ENCODE results near the gene MIF.
"Not testable (repeated sequence)": the region's sequence is repeated elsewhere in the genome, so short reads cannot be mapped to it uniquely, and the experiment has no call there.

MIF gene

GRCh38 chr22:23904573-23905254, 10.5 kb downstream of the MIF start:
- DNase-seq = no peak

DNA sequence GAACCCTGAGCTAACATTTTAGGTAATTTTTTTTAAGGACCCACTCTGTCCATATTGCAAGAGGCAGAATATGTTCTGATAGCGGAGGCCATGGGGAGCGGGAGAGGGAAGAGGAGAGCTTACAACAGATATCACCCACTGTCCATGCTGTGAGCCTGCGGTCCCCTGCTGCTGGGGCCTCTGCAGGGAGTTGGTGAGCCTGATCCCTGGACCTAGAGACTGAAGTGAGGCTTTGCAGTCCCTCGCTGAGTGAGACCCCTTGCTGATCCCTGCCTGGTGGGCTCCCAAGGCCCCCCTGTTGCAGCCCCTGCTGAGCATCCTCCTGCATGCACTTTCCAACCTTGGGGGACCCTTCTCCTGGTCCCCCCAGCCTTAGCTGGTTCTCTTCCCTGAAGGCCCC, 12.5 kb downstream of the MIF start:
- no peak for DNase-seq

GRCh38 chr22:23907423-23907822, 13.2 kb downstream of the MIF start:
- not testable (repeated sequence) for DNase-seq

- DNase-seq = no peak
Measured at GRCh38 chr22:23908587-23909205, 14.5 kb downstream of the MIF start.

GRCh38 chr22:23909296-23909898, 15.2 kb downstream of the MIF start:
- DNase-seq = no peak

GRCh38 chr22:23910496-23911190, 16.5 kb downstream of the MIF start:
- peak; percentile 59 for DNase-seq

DNA sequence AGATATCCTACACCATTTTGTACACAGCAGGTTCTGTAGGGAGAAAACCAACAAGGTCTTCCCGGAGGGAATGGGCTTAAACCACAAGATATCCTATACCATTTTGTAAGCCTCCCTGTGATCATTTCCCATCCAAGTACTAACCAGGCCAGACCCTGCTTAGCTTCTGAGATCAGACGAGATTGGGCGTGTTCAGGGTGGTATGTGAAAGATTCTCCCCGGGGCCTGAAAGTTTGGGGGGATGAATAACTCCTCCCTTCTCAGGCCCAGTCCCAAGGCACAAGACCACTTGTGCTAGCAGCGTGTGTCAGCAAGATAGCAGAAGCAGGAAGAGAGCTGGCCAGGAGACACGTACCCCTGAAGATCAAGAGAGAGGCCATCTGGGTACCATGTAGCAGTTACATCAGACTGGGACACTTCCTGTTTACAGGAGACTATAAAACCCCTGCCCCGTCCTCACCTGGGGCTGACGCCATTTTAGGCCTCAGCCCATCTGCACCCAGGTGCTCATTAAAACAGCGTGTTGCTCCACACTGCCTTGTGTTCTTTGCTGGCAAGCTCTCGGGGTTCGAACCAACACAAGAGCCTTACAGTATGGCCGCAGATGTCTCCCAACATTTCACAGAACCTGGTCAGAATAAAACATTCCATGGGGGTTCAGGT, 17.3 kb downstream of the MIF start:
- DNase-seq = no peak

GRCh38 chr22:23912293-23912903, 18.2 kb downstream of the MIF start:
- DNase-seq = no peak

DNA sequence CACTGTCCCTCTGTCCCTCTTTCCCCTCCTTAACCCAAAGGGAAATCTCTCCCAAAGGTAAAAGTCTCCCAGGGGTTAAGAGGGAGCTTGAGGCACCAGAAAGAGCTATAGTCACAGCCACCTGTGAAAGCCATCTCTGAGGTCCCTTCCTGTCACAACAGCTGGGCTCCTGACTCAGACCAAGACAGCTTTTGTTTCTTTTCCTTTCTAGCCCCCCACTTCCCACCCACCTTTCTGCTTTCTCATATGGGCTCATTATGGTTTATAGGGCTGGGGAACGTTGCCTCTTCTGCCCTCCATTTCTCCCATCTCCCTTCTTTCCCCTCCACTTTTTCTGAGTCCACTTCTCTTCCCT, 19.1 kb downstream of the MIF start:
- no peak for DNase-seq

- DNase-seq = peak; percentile 99
Measured at GRCh38 chr22:23913661-23914353, 19.6 kb downstream of the MIF start.

DNA sequence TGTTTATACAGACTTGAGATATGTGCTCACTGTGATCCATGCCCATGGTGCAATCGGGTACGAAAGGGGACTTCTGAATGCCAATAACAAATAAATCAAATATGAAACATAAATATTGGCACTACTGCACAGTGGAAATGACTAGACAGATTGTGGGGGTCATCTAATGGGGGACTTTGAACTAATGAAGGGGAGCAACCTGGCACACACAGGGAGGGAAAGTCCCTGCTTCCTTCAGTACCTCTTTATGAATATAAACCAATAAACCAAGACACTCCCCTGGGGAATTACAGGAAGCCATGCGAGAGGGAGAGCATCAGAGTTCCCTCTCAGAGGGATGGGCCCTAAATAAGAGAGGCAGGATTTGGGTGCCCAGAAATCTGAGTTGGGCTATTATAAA, 21.1 kb downstream of the MIF start:
- no peak for DNase-seq

- DNase-seq = not testable (repeated sequence)
Measured at GRCh38 chr22:23920267-23920611, 26.1 kb downstream of the MIF start.

- not testable (repeated sequence) for DNase-seq
Measured at GRCh38 chr22:23921586-23922201, 27.5 kb downstream of the MIF start.

GRCh38 chr22:23922921-23923320, 28.7 kb downstream of the MIF start:
- no peak for DNase-seq

GRCh38 chr22:23925020-23925606, 30.9 kb downstream of the MIF start:
- DNase-seq = no peak

- DNase-seq = no peak
Measured at GRCh38 chr22:23926561-23926960, 32.4 kb downstream of the MIF start.

DNA sequence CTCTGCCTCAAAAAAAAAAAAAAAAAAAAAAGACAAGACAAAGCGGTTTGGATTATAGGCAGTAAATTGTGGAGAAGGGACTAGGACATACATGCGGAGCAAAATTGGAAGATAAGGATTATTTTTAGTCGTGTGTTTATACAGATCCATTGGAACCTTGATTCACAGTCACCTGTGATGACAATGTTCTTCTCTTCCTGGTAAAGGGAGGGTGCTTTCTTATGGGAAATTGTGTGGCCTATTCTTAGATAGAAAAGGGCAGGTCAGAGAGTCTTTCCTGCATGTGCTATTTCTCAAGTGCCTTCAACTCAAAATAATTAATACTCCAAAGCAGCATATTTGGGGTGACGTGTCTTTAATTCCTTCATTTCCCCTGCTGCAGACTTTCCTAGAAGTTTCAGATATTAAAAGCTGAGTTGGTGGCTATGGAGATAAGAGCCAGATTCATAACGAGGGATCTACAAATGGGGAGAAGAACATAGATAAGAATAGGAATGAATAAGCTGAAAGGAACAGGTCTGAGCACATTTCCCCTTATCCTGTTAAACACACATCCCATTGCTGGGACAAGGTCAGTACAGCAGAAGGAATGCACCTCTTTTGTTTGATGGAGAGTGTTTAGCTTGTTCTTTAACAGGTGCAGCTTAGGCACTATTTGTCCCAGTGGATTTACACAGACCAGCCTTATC, 44.3 kb downstream of the MIF start:
- DNase-seq = no peak

GRCh38 chr22:23939017-23939357, 44.8 kb downstream of the MIF start:
- no peak for DNase-seq

DNA sequence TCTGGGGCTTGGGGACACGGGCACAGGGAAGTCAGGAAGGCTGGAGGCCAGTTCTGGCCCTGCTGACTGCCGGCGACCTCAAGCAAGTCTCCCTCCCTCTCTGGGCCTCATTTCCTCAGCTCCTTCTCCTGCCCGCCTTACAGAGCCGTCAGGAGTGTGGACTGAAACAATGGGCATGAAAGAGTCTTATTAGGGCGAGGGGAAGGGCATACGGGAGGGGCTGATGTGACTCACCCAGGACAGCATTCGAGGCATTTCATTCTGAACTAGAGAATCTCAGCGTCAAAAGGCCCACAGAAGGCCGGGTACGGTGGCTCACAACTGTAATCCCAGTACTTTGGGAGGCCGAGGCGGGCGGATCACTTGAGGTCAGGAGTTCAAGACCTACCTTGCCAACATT, 46.0 kb downstream of the MIF start:
- not testable (repeated sequence) for DNase-seq
